Measurements from ENCODE around the gene TIPARP. TPM values are rescaled to one million over a fixed set of nuclear protein-coding genes. Genes with fewer than 3 reads are reported as not detected.

The TIPARP gene
- total and polyA plus RNA-seq, 2 of the 8 experiments (the other 6 are each of a cell fraction or from before 2014, with no cell fraction given), result 1.6 to 5.8 TPM

DNA sequence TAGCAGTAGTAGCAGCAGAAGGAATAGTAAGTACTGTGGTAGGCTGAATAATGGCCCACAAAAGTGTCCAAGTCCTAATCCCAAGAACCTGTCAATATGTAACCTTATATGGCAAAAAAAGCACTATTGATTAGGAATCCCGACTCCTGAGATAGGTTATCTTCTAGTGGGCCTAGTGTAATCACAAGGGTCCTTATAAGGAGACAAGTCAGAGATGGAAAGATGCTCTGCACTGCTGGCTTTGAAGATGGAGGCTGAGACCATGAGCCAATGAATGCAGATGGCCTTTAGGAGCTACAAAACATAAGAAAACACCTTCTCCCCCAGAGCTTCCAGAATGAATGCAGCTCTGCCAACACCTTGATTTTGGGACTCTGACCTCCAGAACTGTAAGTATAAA lies 36.0 kb downstream of the TIPARP start:
- Histone ChIP-seq H3K9ac (replicated peaks in 1 of 4; ENCODE audit: extremely low read depth in 1 of 4, low read depth in 3 of 4, low read length in 3 of 4) (no peak overlapping the region), H3K79me1 (ENCODE audit: low read depth, low read length) (no peaks in the 10 kb centered on the region), H3K14ac (ENCODE audit: insufficient read length) (no peak overlapping the region), H2BK120ac (replicated peaks; ENCODE audit: low read depth, low read length) (no peak overlapping the region), H3K4ac (replicated peaks; ENCODE audit: insufficient read length, low read depth, low read length) (no peak overlapping the region), H3K18ac (ENCODE audit: extremely low read depth, low read length) (no peak overlapping the region), H3K36me3 (ENCODE audit: control insufficient read depth in 2 of 4, insufficient read depth in 4 of 4, low read length in 3 of 4) (peaks cover 0 to 4% (median 0%) of the 10 kb centered on the region in 4 experiments; a peak in 4 of 8 replicates), H2BK12ac (ENCODE audit: low read depth, low read length) (no peak overlapping the region), H3K23me2 (ENCODE audit: low read depth, low read length) (peaks cover 2% of the 10 kb centered on the region; the same call in 1 of the 2 replicates), H2BK20ac (ENCODE audit: low read length) (no peak overlapping the region), H2BK5ac (ENCODE audit: low read depth, low read length) (no peak overlapping the region), H2AFZ (ENCODE audit: low read length) (no peak overlapping the region), H4K5ac (ENCODE audit: insufficient read length, low read depth, low read length) (no peak overlapping the region), H3K4me3 (ENCODE audit: extremely low read depth in 1 of 4, insufficient read depth in 2 of 4, low read depth in 3 of 4, low read length in 4 of 4) (no peak overlapping the region), H3K4me2 (ENCODE audit: insufficient read depth in 1 of 2, low read depth in 2 of 2, low read length in 2 of 2) (no peak overlapping the region), H2AK5ac (ENCODE audit: low read depth, low read length) (no peak overlapping the region), H4K20me1 (replicated peaks in 1 of 2; ENCODE audit: control insufficient read depth in 1 of 2, insufficient read depth in 2 of 2, low read length in 2 of 2) (peaks cover 0 to 2% of the 10 kb centered on the region in 2 experiments), H4K8ac (ENCODE audit: extremely low read depth, insufficient read depth, low read length) (no peak overlapping the region), H3K27me3 (replicated peaks in 1 of 4; ENCODE audit: control insufficient read depth in 3 of 4, extremely low read depth in 1 of 4, insufficient read depth in 3 of 4, low read length in 3 of 4) (no peaks in the 10 kb centered on the region), H2BK15ac (ENCODE audit: low read length) (no peak overlapping the region), H3K27ac (ENCODE audit: low read depth, low read length) (no peak overlapping the region), H4K91ac (replicated peaks; ENCODE audit: insufficient read length, low read length) (no peak overlapping the region), H3K23ac (ENCODE audit: insufficient read length) (no peak overlapping the region), H3K79me2 (ENCODE audit: control insufficient read depth in 1 of 2, insufficient read depth in 2 of 2, low read length in 2 of 2) (no peaks in the 10 kb centered on the region), H3K56ac (replicated peaks; ENCODE audit: insufficient read length, low read depth, low read length) (no peak overlapping the region), H3K9me3 (ENCODE audit: insufficient read depth in 2 of 2, low read depth in 1 of 2, low read length in 1 of 2) (no peaks in the 10 kb centered on the region), H3K4me1 (replicated peaks in 1 of 4; ENCODE audit: control insufficient read depth in 3 of 4, insufficient read depth in 4 of 4, low read length in 3 of 4) (no peaks in the 10 kb centered on the region)
- POLR2A ChIA-PET (ENCODE audit: partially characterized antibody), result no interaction called here
- DNase-seq (ENCODE audit: low read depth in 1 of 2, low spot score in 2 of 2), result no peak
- CTCF ChIA-PET (ENCODE audit: partially characterized antibody), result interaction anchor here (1.3 kb wide), 1 partner anchor 10 kb away, joined by 3 read pairs; no protein-coding TSS in a partner anchor
- TF ChIP-seq SRF (IDR thresholded peaks at IDR 0.05; ENCODE audit: low read depth, low read length) (0 out of 2 replicates have a peak, but pooled peaks have one; percentile 35), TCF12 (IDR thresholded peaks at IDR 0.05; ENCODE audit: low read depth, low read length) (no peak)
- FAIRE-seq, result no peak
- 89% methylated on average over 1 of the region's 1 CpG; no CpG with 5 or more reads in 1 of the 2 experiments for WGBS, 2 experiments (ENCODE audit: extremely low coverage in 1 of 2, insufficient coverage in 1 of 2, insufficient read length in 1 of 2, insufficient replicate concordance in 2 of 2, low coverage in 1 of 2, low lambda C conversion rate in 2 of 2, missing lambda C conversion rate in 1 of 2)
